Activated T-cell treated with anti-CD3 and anti-CD28 coated beads for 4 hours (primary cell): ENCODE data around the gene PNPLA6.

Source experiments
- DNase-seq: peaks from one replicate; pipeline ENCODE4 v3.0.0-alpha.2; 2020

The PNPLA6 gene

DNA sequence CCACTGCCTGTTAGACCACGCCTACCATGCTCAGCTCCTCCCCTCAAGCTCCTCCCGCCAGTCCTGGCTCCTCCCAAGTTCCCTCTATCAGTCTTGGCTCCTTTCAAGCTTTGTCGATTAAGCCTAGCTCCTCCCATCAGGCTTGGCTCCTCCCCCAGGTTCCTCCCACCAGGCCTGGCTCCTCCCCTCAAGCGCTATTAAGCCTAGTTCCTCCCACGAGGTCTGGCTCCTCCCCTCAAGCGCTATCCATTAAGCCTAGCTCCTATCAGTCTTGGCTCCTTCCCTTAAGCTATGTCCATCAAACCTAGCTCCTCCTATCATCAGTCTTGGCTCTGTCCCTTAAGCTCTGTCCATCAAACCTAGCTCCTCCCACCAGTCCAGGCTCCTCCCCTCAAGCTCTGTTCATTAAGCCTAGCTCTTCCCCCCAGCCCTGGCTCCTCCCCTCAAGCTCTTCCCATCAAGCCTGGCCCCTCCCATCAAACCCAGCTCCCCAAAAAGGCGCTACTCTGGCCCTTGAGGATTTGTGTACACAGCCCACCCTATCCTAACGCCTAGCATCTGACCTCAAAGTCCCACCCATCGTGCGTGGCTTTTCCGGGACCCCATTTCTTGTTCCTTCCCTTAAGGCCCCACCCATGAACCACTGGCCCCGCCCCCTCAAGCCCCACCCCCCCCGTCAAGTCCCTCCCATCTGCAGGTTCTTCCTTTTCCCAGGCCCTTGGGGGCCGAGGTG lies 70.1 kb downstream of the PNPLA6 start:
- DNase-seq = no peak

DNA sequence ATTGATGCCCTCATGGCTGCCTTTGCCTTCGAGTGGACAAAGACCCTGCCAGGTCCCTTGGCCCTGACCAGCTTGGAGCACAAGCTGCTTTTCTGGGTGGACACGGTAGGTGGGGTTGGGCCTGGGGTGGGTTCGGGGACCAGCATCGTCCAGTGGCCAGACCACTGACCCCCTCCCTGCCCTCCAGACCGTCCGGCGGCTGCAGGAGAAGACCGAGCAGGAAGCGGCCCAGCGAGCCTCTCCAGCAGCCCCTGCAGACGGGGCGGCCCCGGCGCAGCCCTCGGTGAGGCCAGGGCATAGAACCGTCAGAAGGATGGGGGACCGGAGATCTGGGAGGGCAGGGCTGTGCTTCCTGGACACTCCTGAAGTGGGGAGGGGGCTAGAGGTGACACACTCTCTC lies 70.8 kb downstream of the PNPLA6 start:
- no peak for DNase-seq

DNA sequence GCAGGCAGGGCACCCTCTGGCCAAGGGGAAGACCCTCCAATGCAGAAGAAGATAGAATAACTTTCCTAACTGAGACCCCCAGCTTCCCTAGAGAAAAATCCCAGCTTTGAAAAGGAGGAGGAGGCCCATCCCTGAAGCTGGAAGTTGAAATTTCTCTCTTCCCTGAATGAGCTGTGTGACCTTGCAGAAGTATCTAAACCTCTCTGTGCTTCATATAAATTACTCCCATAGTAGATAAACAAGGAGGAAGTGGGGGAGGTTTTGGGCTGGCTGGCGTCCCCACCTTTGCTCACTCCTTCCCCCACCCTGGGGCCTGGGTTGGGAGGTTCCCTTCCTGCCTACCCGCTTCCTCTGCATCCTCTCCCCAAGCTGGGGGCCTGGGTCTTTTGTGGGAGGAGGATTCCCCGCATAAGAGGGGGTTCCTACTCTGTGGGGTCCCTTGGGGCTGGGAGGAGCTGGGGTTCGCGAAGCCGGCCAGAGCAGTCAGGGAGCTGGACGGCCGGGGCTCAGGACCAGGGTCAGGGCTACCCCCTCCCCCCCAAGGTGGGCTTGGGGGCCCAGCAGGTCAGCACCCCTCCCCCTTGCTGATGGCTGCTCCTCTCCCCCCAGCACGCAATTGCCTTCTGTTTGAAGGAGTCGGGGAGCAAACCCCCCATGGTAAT lies 71.8 kb downstream of the PNPLA6 start:
- no peak for DNase-seq

DNA sequence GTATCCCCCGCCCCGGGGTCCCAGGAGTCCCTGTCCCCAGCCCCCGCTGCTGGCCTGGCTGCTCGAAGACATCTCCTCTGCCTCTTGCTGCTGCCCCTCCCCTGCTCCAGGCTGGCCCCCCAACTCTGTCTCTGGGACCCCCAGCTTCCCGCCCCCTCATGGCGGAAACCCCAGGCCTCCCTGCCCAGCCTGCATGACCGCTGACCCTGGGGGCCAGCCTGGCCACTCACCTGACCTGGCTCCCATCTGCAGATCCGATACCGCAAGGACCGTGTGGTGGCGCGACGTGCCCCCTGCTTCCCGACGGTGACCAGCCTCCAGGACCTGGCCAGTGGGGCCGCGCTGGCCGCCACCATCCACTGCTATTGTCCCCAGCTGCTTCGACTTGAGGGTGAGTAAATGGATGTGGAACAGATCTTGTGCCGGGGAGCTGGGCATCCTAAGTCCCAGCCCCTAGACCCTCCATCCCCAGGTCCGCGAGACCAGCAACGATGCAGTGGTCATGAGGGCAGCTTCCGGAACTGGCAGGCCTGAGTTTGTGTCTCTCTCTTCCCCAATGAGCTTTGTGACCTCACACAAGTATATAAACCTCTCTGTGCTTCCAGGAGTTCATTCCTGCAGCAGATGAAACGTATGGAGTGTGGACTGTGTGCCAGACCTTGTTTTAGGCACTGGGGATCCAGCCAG lies 72.5 kb downstream of the PNPLA6 start:
- no peak for DNase-seq

DNA sequence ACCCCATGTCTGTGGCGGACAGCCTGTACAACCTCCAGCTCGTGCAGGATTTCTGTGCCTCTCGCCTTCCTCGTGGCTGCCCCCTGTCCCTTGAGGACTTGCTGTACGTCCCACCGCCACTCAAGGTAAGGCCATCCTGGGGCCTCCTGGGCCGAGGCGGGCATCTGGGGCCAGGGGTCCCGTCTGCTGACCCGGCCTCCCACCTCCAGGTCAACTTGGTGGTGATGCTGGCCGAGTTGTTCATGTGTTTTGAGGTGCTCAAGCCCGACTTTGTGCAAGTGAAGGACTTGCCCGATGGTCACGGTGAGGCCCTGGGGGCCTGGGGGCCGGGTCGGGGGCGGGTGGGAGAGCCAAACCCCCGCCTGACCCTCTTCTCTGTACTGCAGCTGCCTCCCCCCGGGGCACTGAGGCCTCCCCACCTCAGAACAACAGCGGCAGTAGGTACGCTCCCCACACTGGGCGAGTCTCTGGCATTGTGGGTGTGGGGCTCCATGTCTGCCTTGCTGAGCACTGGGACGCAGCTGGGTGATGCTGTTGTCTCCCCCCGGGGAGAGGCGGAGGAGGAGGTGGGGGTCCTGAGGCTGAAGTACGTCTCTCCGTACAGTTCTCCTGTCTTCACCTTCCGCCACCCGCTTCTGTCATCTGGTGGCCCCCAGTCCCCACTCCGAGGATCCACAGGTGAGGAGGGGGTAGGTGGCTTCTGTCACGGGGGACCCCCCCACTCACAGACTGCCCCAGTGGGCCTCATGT lies 75.1 kb downstream of the PNPLA6 start:
- DNase-seq = no peak
